Chondrocyte (in vitro differentiated cells): ENCODE results near the gene ZHX3. TPM values are rescaled to one million over a fixed set of nuclear protein-coding genes. Genes with fewer than 3 reads are reported as not detected.

Experiments used
- DNase-seq: peaks from one replicate; pipeline ENCODE4 v3.0.0; 2021; ENCODE audit warnings: mixed read lengths, low spot score
- H3K27ac Mint-ChIP-seq: one replicate; pipeline ENCODE4 v1.8.0; 2021; ENCODE audit warnings: mild to moderate bottlenecking, moderate library complexity, mixed read lengths; ENCODE audit not compliant: unreplicated experiment
- H3K27me3 Mint-ChIP-seq: 2 replicates; pipeline ENCODE4 v1.8.0; 2021; ENCODE audit warnings: low read depth, mixed read lengths
- H3K36me3 Mint-ChIP-seq: 2 replicates; pipeline ENCODE4 v1.8.0; 2021; ENCODE audit warnings: low read depth, mixed read lengths
- H3K4me1 Mint-ChIP-seq: 2 replicates; pipeline ENCODE4 v1.8.0; 2021; ENCODE audit warnings: low read depth, mild to moderate bottlenecking, mixed read lengths
- H3K4me3 Mint-ChIP-seq: one replicate; pipeline ENCODE4 v1.8.0; 2021; ENCODE audit warnings: mild to moderate bottlenecking, moderate library complexity, mixed read lengths; ENCODE audit not compliant: unreplicated experiment
- H3K9me3 Mint-ChIP-seq: 2 replicates; pipeline ENCODE4 v1.8.0; 2021; ENCODE audit warnings: low read depth, mixed read lengths
- total RNA-seq: library from RNA; stranded (reverse); gene quantifications from 3 replicates; pipeline ENCODE4 v1.2.1, GENCODE V29; 2021
- TF ChIP-seq, protein P1 (sequence below): fragments of 200-600 bp; sonication (generic); IDR thresholded peaks from 2 replicates; pipeline ENCODE4 v1.5.0; 2021; ENCODE audit warnings: antibody characterized with exemption, mild to moderate bottlenecking, moderate library complexity

The ZHX3 gene
- total RNA-seq, 1 donor from 2014 or later: 52.9 TPM

DNA sequence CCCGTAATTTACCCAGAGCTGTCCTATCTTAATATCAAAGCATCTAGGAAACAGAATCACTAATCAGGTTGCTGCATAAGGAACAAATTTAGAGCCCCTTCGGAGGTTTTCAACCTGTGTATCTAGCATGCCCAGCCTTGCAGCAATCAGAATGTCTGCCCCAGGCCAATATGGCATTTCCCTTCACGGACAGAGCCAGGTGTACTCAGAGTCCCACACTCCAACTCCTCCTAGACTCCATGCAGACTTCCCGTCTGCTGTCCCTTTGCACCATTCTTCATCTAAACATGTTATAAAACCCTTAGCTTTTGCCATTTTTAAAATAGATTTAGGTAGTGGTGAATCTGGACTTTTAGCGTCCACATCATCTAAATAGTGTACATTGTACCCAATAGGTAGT is 61.0 kb downstream of the ZHX3 start:
- Mint-ChIP-seq H3K4me1 (peaks cover 18% of the 10 kb centered on the region), H3K36me3 (peaks cover 4% of the 10 kb centered on the region), H3K4me3 (no peak overlapping the region), H3K27ac (no peak overlapping the region), H3K27me3 (no peaks in the 10 kb centered on the region), H3K9me3 (no peaks in the 10 kb centered on the region)
- TF ChIP-seq, protein P1, sequence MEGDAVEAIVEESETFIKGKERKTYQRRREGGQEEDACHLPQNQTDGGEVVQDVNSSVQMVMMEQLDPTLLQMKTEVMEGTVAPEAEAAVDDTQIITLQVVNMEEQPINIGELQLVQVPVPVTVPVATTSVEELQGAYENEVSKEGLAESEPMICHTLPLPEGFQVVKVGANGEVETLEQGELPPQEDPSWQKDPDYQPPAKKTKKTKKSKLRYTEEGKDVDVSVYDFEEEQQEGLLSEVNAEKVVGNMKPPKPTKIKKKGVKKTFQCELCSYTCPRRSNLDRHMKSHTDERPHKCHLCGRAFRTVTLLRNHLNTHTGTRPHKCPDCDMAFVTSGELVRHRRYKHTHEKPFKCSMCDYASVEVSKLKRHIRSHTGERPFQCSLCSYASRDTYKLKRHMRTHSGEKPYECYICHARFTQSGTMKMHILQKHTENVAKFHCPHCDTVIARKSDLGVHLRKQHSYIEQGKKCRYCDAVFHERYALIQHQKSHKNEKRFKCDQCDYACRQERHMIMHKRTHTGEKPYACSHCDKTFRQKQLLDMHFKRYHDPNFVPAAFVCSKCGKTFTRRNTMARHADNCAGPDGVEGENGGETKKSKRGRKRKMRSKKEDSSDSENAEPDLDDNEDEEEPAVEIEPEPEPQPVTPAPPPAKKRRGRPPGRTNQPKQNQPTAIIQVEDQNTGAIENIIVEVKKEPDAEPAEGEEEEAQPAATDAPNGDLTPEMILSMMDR: no peak
- DNase-seq: no peak

DNA sequence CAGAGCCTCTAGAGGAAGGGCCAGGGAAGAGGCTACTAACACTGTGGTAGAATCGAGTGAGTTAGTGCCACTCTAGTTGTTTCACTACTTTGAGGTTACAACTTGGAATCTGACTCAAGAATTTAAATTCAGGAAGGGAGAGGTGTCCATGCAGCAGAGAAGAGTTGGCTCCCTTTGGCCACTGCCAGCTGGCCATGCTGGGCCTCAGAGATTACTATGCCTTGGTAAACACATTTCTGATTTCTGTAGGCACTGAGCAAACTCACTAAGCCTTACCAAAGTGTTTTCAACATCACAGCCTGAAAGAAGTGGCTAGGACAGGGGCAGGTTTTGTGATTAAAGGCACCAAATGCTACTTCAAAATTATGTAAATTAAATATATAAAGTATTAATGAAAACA is 61.9 kb downstream of the ZHX3 start:
- no peak overlapping the region for H3K27ac Mint-ChIP-seq
- TF ChIP-seq, protein P1: no peak
- H3K4me1 Mint-ChIP-seq: peaks cover 22% of the 10 kb centered on the region
- no peak for DNase-seq
- no peaks in the 10 kb centered on the region for H3K9me3 Mint-ChIP-seq
- H3K36me3 Mint-ChIP-seq: peaks cover 4% of the 10 kb centered on the region
- no peaks in the 10 kb centered on the region for H3K27me3 Mint-ChIP-seq
- H3K4me3 Mint-ChIP-seq: no peak overlapping the region

DNA sequence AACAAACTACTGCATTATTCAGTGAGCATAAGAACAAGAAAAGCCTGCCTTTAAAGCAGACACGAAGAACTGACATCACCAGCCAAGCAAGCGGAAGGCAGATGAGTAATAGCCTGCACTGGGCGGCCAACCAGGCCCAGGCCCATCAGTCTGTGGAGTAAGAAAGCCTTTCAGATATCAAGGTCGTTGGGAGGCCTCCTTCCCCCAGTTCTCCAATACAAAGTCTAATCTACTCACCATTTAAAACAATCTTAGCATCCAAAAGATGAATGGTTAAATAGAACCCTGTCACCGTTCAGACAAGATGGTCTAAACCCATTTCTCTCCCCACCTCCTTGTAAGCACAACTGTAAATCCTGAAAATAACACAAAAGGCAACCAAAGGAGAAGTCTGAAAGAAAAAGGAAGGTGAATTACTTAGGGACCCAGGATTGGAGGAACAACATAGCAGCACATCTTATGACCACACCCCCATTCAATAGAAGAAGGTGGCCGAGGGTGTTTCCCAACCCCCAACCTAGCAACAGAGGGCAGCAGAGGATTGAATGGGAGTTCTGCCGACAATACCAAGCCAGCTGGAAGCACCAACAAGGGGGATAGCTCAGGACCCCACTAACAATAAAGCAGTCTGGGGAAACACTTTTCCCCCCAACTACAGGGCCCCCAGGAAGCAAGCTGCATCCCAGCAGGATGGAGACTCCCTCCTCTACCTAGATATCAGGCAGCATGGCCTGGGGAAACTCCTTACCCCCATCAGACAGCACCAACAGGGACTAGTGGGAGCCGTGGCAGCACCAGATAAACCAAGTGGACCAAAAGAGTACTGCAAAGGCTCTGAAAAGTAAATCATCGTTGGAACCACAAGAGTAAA is 67.9 kb downstream of the ZHX3 start:
- Mint-ChIP-seq H3K4me3 (peak overlapping the region; percentile 25), H3K36me3 (no peaks in the 10 kb centered on the region), H3K9me3 (no peaks in the 10 kb centered on the region), H3K4me1 (peaks cover 76% of the 10 kb centered on the region), H3K27ac (peak overlapping the region; percentile 92), H3K27me3 (no peaks in the 10 kb centered on the region)
- TF ChIP-seq, protein P1: peak; percentile 73
- DNase-seq: no peak

DNA sequence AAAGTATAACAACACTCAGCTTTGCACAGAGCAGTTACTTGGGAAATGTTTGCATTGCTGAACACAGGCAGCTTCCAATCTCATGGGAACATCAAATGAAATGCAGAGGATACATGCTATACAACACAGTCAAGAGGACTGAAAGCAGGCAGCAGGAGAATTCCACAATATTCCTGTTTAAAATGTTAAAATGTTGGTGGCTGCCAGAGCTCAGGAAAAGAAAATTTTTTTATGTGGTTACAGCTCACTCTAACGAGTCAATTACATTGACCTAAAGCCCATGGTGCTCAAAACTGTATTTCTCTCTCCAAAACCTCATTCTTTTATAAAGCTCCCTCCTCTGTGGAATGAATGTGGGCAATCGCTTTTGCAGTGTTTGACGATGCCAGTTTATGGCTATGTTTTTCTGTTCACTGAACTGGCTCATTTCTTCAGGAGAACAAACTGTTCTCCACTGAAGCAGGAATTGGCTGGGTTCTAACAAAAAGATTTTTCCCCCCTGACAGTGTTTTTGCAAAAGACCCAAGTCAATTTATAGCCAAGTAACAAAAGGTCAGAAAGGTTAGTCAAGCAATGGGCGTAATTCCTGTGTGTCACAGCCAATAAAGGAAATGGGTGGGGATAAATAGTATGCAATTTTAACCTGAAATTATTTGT is 69.0 kb downstream of the ZHX3 start:
- H3K36me3 Mint-ChIP-seq: no peaks in the 10 kb centered on the region
- no peaks in the 10 kb centered on the region for H3K27me3 Mint-ChIP-seq
- no peak for DNase-seq
- peak overlapping the region; percentile 92 for H3K27ac Mint-ChIP-seq
- peaks cover 78% of the 10 kb centered on the region for H3K4me1 Mint-ChIP-seq
- peak overlapping the region; percentile 42 for H3K4me3 Mint-ChIP-seq
- H3K9me3 Mint-ChIP-seq: no peaks in the 10 kb centered on the region
- TF ChIP-seq, protein P1: no peak

DNA sequence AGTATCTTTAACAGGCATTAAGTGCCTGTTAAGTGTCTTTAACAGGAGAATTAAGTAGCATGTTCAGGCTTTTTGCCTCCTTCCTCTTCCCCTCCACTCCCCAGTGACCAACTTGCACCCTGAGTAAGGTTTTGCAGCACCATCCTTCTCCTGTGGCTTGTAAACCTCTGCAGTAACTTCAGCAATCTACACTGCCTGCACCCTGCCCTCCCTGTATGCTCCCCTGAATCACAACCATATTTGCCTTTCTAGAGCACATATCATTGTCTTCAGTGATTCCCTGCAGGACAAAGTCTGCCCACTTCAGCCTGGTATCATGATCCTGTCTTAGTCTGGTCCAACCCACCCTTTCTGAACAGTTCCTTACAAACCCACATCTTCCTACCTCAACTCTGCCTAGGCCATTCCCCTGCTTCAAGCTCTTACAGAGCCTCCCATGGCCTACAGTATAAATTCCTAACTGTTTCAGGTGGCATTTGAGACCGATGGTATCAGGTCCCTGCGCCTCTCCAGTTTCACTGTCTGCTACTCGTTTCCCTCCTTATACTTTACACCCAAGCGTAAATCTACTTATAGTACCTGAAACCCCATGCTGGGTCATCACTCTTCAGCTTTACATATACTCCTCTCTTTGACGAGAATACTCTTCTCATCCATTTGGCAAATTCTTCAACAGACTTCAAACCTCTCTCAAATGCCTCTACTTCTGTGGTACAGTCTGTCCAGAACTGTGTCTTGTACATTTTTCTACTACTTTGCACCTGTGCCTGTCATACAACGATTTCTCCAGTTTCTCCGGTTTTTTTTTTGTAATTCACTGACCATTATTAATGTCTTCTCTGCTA is 69.8 kb downstream of the ZHX3 start:
- TF ChIP-seq, protein P1: no peak
- Mint-ChIP-seq H3K9me3 (no peaks in the 10 kb centered on the region), H3K4me1 (peaks cover 74% of the 10 kb centered on the region), H3K36me3 (no peaks in the 10 kb centered on the region), H3K27me3 (no peaks in the 10 kb centered on the region), H3K27ac (peak overlapping the region; percentile 92), H3K4me3 (peak overlapping the region; percentile 42)
- DNase-seq: no peak
